ENCODE measurements around the gene MROH2A.
"Not testable (repeated sequence)": the region's sequence is repeated elsewhere in the genome, so short reads cannot be mapped to it uniquely, and the experiment has no call there.

MROH2A gene

DNA sequence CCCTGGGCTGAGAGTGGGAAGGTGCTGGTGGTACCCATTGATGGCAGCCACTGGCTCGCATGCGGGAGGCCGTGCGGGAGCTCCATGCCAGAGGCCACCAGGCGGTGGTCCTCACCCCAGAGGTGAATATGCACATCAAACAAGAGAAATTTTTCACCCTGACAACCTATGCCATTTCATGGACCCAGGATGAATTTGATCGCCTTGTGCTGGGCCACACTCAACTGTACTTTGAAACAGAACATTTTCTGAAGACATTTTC, 30.9 kb upstream of the MROH2A start:
- no peak for DNase-seq
- Histone ChIP-seq H3K4me1 (ENCODE audit: control insufficient read depth, insufficient read depth, low read length, poor library complexity, severe bottlenecking) (no peaks in the 10 kb centered on the region), H3K27me3 (replicated peaks; ENCODE audit: control insufficient read depth, insufficient read depth, low read length, poor library complexity, severe bottlenecking) (no peaks in the 10 kb centered on the region), H3K27ac (ENCODE audit: insufficient read depth, low read length, poor library complexity, severe bottlenecking) (no peak overlapping the region), H3K36me3 (ENCODE audit: control insufficient read depth, insufficient read depth, low read length) (no peaks in the 10 kb centered on the region), H3K9me3 (ENCODE audit: control insufficient read depth, low read length) (no peaks in the 10 kb centered on the region), H3K4me3 (ENCODE audit: insufficient read depth, low read depth, low read length, poor library complexity, severe bottlenecking) (no peak overlapping the region)

DNA sequence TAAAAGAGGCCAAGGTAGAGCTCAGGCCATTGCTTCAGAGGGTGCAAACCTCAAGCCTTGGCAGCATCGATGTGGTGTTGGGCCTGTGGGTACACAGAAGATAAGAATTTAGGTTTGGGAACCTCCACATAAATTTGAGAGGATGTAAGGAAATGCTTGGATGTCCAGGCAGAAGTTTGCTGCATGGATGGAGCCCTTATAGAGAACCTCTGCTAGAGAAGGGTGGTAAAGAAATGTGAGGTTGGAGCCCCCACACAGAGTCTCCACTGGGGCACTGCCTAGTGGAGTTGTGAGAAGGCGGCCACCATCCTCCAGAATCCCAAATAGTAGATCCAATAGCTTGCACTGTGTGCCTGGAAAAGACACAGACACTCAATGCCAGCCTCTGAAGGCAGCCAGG, 27.4 kb upstream of the MROH2A start:
- not testable (repeated sequence) for H3K27me3 ChIP-seq (replicated peaks; ENCODE audit: control insufficient read depth, insufficient read depth, low read length, poor library complexity, severe bottlenecking)

DNA sequence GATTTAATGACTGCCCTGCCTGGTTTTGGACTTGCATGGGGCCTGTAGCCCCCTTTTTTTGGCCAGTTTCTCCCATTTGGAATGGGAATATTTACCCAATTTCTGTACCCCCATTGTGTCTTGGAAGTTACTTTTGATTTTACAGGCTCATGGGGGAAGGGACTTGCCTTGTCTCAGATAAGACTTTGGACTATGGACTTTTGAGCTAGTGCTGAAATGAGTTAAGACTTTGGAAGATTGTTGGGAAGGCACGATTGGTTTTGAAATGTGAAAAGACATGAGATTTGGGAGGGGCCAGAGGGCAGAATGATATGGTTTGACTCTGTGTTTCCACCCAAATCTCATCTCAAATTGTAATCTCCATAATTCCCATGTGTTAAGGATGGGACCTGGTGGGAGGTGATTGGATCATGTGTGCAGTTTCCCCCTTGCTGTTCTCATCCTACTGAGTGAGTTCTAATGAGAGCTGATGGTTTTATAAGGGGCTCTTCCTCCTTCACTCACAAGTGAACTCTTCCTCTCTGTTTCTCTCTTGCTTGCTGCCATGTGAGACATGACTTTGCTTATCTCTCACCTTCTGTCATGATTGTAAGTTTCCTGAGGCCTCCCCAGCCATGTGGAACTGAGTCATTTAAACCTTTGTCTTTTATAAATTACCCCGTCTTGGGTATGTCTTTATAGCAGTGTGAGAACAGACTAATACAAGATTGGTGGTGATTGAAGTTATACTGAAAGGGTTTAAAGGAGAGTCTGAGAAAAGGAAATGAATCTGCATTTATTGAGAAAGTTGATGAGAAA, 26.7 kb upstream of the MROH2A start:
- DNase-seq; H3K27me3 ChIP-seq (replicated peaks; ENCODE audit: control insufficient read depth, insufficient read depth, low read length, poor library complexity, severe bottlenecking); H3K4me3 ChIP-seq (ENCODE audit: insufficient read depth, low read depth, low read length, poor library complexity, severe bottlenecking); H3K36me3 ChIP-seq (ENCODE audit: control insufficient read depth, insufficient read depth, low read length); H3K4me1 ChIP-seq (ENCODE audit: control insufficient read depth, insufficient read depth, low read length, poor library complexity, severe bottlenecking); H3K9me3 ChIP-seq (ENCODE audit: control insufficient read depth, low read length); H3K27ac ChIP-seq (ENCODE audit: insufficient read depth, low read length, poor library complexity, severe bottlenecking): not testable (repeated sequence)

More for the DNA sequence above, 27.4 kb upstream of the MROH2A start:
- not testable (repeated sequence) for H3K36me3 ChIP-seq (ENCODE audit: control insufficient read depth, insufficient read depth, low read length); DNase-seq; H3K4me3 ChIP-seq (ENCODE audit: insufficient read depth, low read depth, low read length, poor library complexity, severe bottlenecking); H3K9me3 ChIP-seq (ENCODE audit: control insufficient read depth, low read length); H3K27ac ChIP-seq (ENCODE audit: insufficient read depth, low read length, poor library complexity, severe bottlenecking); H3K4me1 ChIP-seq (ENCODE audit: control insufficient read depth, insufficient read depth, low read length, poor library complexity, severe bottlenecking)

DNA sequence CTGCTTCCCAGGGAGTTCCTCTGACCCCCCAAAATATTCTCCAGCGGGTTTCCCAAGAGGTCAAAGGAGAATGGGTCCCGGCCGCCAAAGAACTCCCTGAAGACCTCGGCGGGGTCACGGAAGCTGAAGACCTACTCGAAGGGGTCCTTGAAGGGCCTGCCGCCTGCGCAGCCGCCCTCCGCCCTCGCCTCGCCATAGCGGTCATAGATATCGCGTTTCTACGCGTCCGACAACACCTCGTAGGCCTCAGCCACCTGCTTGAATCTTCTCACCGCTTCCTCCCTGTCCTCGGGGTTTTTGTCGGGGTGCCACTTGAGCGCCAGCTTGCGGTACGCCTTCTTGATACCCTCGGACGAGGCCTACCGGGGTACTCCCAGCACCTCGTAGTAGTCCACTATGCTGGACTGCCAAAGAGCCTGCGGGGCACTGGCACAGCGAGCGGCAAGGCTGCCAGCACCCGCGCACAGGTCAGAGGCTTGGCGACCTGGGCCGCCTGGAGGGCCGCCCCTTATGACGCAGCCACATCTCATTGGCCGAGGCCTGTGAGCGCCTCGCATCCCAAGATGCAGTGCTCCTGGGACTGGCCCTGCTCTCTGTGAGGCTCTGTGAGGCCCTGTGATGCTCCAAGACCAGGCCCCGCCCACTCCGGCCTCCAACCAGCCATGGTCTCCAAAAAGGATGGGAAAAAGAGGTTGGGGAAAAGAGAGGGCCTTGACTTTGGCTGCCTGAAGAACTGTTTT, 23.1 kb upstream of the MROH2A start:
- H3K27ac ChIP-seq (ENCODE audit: insufficient read depth, low read length, poor library complexity, severe bottlenecking), result no peak overlapping the region
- H3K27me3 ChIP-seq (replicated peaks; ENCODE audit: control insufficient read depth, insufficient read depth, low read length, poor library complexity, severe bottlenecking), result no peaks in the 10 kb centered on the region
- DNase-seq, result no peak
- H3K4me3 ChIP-seq (ENCODE audit: insufficient read depth, low read depth, low read length, poor library complexity, severe bottlenecking), result no peak overlapping the region
- H3K4me1 ChIP-seq (ENCODE audit: control insufficient read depth, insufficient read depth, low read length, poor library complexity, severe bottlenecking), result no peaks in the 10 kb centered on the region
- no peaks in the 10 kb centered on the region for H3K36me3 ChIP-seq (ENCODE audit: control insufficient read depth, insufficient read depth, low read length)
- no peaks in the 10 kb centered on the region for H3K9me3 ChIP-seq (ENCODE audit: control insufficient read depth, low read length)

DNA sequence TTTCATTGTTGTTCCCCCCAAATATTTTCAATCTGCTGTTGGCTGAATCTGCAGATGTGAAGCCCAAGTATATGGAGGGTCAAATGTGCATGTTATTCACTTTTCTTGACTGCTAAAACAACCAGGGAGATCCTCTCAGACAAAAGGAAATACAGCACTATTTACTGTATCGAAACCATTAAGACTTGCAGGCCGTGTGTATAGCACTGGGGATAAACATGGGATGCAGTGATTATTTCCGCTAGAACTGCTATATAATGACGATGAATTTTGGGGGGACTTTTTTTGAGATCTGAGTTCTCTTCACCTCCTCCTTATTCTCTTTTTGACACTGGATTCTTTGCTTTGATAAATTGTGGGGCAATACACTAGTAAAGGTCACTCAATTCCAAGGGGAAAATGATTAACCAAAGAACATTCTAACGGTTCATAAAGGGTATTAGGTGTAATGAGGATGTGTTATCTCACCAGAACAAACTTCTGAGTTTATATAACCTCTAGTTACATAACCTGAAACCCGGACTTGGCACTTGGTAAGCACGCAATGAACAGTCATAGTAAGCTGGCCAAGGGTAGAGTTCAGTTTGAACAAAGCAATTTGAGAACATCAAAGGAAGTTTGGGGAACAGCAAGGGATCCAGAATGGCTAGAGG, 21.6 kb upstream of the MROH2A start:
- no peak overlapping the region for H3K4me3 ChIP-seq (ENCODE audit: insufficient read depth, low read depth, low read length, poor library complexity, severe bottlenecking)
- DNase-seq, result no peak
- no peaks in the 10 kb centered on the region for H3K4me1 ChIP-seq (ENCODE audit: control insufficient read depth, insufficient read depth, low read length, poor library complexity, severe bottlenecking)
- no peaks in the 10 kb centered on the region for H3K36me3 ChIP-seq (ENCODE audit: control insufficient read depth, insufficient read depth, low read length)
- no peaks in the 10 kb centered on the region for H3K27me3 ChIP-seq (replicated peaks; ENCODE audit: control insufficient read depth, insufficient read depth, low read length, poor library complexity, severe bottlenecking)
- H3K27ac ChIP-seq (ENCODE audit: insufficient read depth, low read length, poor library complexity, severe bottlenecking), result no peak overlapping the region
- H3K9me3 ChIP-seq (ENCODE audit: control insufficient read depth, low read length), result no peaks in the 10 kb centered on the region

DNA sequence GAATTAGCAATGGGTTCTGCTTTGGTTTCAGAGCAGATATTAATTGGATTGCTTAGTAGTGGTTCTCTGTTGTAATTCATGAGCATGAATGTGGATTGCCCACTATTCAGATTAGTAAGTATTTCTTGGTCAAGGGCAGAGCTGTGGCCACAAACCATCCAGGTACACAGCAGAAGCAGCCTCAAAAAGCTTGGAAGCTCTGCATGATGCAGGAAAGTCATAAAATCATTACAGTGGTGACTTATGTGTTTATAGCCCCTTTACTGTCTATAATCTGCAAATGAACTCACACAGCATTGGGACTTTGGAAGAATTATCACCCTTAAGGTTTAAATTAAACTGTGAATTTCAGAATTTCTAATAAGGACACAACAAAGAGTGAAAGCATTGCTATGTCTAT, 20.0 kb upstream of the MROH2A start:
- no peaks in the 10 kb centered on the region for H3K36me3 ChIP-seq (ENCODE audit: control insufficient read depth, insufficient read depth, low read length)
- no peaks in the 10 kb centered on the region for H3K4me1 ChIP-seq (ENCODE audit: control insufficient read depth, insufficient read depth, low read length, poor library complexity, severe bottlenecking)
- DNase-seq, result no peak
- no peaks in the 10 kb centered on the region for H3K27me3 ChIP-seq (replicated peaks; ENCODE audit: control insufficient read depth, insufficient read depth, low read length, poor library complexity, severe bottlenecking)
- H3K4me3 ChIP-seq (ENCODE audit: insufficient read depth, low read depth, low read length, poor library complexity, severe bottlenecking), result no peak overlapping the region
- H3K9me3 ChIP-seq (ENCODE audit: control insufficient read depth, low read length), result no peaks in the 10 kb centered on the region
- H3K27ac ChIP-seq (ENCODE audit: insufficient read depth, low read length, poor library complexity, severe bottlenecking), result no peak overlapping the region

DNA sequence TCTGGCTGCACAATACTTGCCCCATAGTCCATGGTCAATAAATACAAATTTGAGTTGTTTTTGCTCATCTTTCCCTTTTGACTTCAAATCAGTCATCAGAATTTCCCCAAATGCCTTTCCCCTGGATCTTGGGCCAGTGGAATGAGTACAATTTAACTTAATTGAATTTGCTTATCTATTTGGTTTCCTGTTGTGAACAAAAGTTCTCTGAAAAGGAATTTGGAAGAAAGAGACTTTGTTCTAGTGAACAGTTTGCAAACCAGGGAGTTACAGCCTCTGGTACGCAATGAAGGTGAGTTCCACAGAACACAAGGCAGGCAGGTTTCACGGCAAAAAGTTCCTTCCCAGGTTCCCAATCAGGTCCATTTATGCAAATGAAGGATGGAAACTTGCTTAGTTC, 19.3 kb upstream of the MROH2A start:
- DNase-seq, result no peak

DNA sequence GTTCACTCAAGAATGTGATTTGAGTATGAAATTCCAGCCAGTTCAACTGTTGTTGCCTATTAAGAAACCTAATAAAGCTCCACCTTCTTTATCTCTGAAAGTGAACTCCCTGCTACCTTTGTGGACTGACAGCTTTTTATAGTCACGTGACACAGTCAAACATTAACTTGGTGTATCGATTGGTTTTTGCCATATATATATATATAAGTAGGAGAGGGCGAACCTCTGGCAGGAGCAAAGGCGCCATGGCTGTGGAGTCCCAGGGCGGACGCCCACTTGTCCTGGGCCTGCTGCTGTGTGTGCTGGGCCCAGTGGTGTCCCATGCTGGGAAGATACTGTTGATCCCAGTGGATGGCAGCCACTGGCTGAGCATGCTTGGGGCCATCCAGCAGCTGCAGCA, 18.1 kb upstream of the MROH2A start, which contains the start of gene UGT1A1:
UGT1A1 (plus strand) TSS at position 228 of the 400 bp plus-strand sequence; CDS start at position 246, 18 bp downstream.
- no peak within 1 kb of the TSS for H3K4me3 ChIP-seq (ENCODE audit: insufficient read depth, low read depth, low read length, poor library complexity, severe bottlenecking)
- H3K27ac ChIP-seq (ENCODE audit: insufficient read depth, low read length, poor library complexity, severe bottlenecking), result no peak within 1 kb of the TSS
- no peaks in the 10 kb centered on the region for H3K9me3 ChIP-seq (ENCODE audit: control insufficient read depth, low read length)
- DNase-seq, result no peak
- no peaks in the 10 kb centered on the region for H3K36me3 ChIP-seq (ENCODE audit: control insufficient read depth, insufficient read depth, low read length)
- no peaks in the 10 kb centered on the region for H3K4me1 ChIP-seq (ENCODE audit: control insufficient read depth, insufficient read depth, low read length, poor library complexity, severe bottlenecking)
- no peaks in the 10 kb centered on the region for H3K27me3 ChIP-seq (replicated peaks; ENCODE audit: control insufficient read depth, insufficient read depth, low read length, poor library complexity, severe bottlenecking)

More for the DNA sequence above, 19.3 kb upstream of the MROH2A start:
- Histone ChIP-seq H3K9me3 (ENCODE audit: control insufficient read depth, low read length) (no peaks in the 10 kb centered on the region), H3K27ac (ENCODE audit: insufficient read depth, low read length, poor library complexity, severe bottlenecking) (no peak overlapping the region), H3K27me3 (replicated peaks; ENCODE audit: control insufficient read depth, insufficient read depth, low read length, poor library complexity, severe bottlenecking) (no peaks in the 10 kb centered on the region), H3K4me1 (ENCODE audit: control insufficient read depth, insufficient read depth, low read length, poor library complexity, severe bottlenecking) (no peaks in the 10 kb centered on the region), H3K36me3 (ENCODE audit: control insufficient read depth, insufficient read depth, low read length) (no peaks in the 10 kb centered on the region), H3K4me3 (ENCODE audit: insufficient read depth, low read depth, low read length, poor library complexity, severe bottlenecking) (no peak overlapping the region)

DNA sequence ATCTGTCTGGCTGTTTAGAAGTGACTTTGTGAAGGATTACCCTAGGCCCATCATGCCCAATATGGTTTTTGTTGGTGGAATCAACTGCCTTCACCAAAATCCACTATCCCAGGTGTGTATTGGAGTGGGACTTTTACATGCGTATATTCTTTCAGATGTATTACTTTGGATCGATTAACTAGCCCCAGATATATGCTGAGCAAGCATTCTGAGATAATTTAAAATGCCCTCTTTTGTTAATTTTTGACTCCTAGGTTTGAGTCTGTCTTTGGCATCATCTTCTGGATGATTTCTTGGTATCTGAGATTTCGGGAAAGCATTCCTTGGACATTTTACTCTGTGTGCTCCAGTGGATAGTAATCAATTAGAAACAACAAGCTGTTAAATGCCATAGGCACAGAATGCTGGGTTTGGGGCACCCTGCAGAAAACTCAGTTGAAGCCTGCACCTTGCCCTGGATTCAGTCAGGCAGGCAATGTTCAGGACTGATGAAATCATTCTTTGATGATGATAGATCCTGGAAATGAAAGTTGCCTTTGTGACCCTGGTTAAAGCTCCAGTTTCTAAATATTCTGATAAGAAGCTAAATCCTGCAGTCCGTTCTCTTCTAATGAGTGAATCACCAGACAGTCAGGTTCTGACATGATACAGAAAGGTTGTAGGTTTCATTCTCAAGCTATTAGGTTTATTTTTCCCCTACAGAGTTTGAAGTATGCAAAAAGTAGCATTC, 16.9 kb upstream of the MROH2A start:
- no peak for DNase-seq

More for the DNA sequence above, 16.9 kb upstream of the MROH2A start:
- no peak overlapping the region for H3K4me3 ChIP-seq (ENCODE audit: insufficient read depth, low read depth, low read length, poor library complexity, severe bottlenecking)
- no peaks in the 10 kb centered on the region for H3K9me3 ChIP-seq (ENCODE audit: control insufficient read depth, low read length)
- H3K27ac ChIP-seq (ENCODE audit: insufficient read depth, low read length, poor library complexity, severe bottlenecking), result no peak overlapping the region
- no peaks in the 10 kb centered on the region for H3K4me1 ChIP-seq (ENCODE audit: control insufficient read depth, insufficient read depth, low read length, poor library complexity, severe bottlenecking)
- no peaks in the 10 kb centered on the region for H3K36me3 ChIP-seq (ENCODE audit: control insufficient read depth, insufficient read depth, low read length)
- no peaks in the 10 kb centered on the region for H3K27me3 ChIP-seq (replicated peaks; ENCODE audit: control insufficient read depth, insufficient read depth, low read length, poor library complexity, severe bottlenecking)

All from effector memory CD4-positive, alpha-beta T cell (primary cell).